WTC11 (cell line): ENCODE results near the gene PIK3CA. TPM values are rescaled to one million over a fixed set of nuclear protein-coding genes. Genes with fewer than 3 reads are reported as not detected.
A peak's percentile ranks its signal among the peaks of the same experiment; 100 is the strongest.

Experiments used
- ATAC-seq: fragments of 200-7000 bp; cut with Tn5 transposase; 2 replicates; pipeline ENCODE4 v1.10.0; 2021; ENCODE audit warnings: mild to moderate bottlenecking, moderate library complexity
- CTCF ChIA-PET: fragments of 300-600 bp; sonication (Branson Sonifier 250); formaldehyde crosslinking; loops from one replicate; lab custom pipeline; 2021; ENCODE audit warnings: antibody characterized with exemption; lab: Charles Lee
- POLR2A ChIA-PET: fragments of 350-600 bp; sonication (Branson Sonifier 250); formaldehyde crosslinking; loops from one replicate; lab custom pipeline; 2021; ENCODE audit warnings: antibody characterized with exemption; lab: Charles Lee
- DNase-seq: peaks from one replicate; pipeline ENCODE4 v3.0.0; 2021; ENCODE audit warnings: low spot score
- H3K27ac Mint-ChIP-seq: 2 replicates; pipeline ENCODE4 v1.8.0; 2021; ENCODE audit warnings: mixed read lengths
- H3K27me3 Mint-ChIP-seq: 2 replicates; pipeline ENCODE4 v1.8.0; 2021; ENCODE audit warnings: low read depth, mild to moderate bottlenecking, moderate library complexity, mixed read lengths
- H3K36me3 Mint-ChIP-seq: 2 replicates; pipeline ENCODE4 v1.8.0; 2021; ENCODE audit warnings: mixed read lengths
- H3K4me1 Mint-ChIP-seq: 2 replicates; pipeline ENCODE4 v1.8.0; 2022; ENCODE audit warnings: mixed read lengths
- H3K4me3 Mint-ChIP-seq: 2 replicates; pipeline ENCODE4 v1.8.0; 2021; ENCODE audit warnings: mild to moderate bottlenecking, moderate library complexity, mixed read lengths
- H3K9me3 Mint-ChIP-seq: 2 replicates; pipeline ENCODE4 v1.8.0; 2021; ENCODE audit warnings: mixed read lengths
- CREM ChIP-seq: sonication (generic); formaldehyde crosslinking; IDR thresholded peaks from 2 replicates; pipeline ENCODE4 v1.8.1; 2022; ENCODE audit warnings: mild to moderate bottlenecking, missing genetic modification reagents, moderate library complexity
- FOXP1 ChIP-seq: sonication (generic); formaldehyde crosslinking; IDR thresholded peaks from 2 replicates; pipeline ENCODE4 v1.8.0; 2022; ENCODE audit warnings: missing genetic modification reagents, mild to moderate bottlenecking, moderate library complexity, borderline replicate concordance
- HMGA2 ChIP-seq: fragments of 250-450 bp; sonication (Bioruptor Pico); IDR thresholded peaks from 2 replicates; pipeline ENCODE4 v1.4.0; 2021; ENCODE audit warnings: mild to moderate bottlenecking, moderate library complexity
- IRF2 ChIP-seq: sonication (generic); formaldehyde crosslinking; IDR thresholded peaks from 2 replicates; pipeline ENCODE4 v1.8.0; 2022; ENCODE audit warnings: low read depth, missing genetic modification reagents, borderline replicate concordance
- MXD4 ChIP-seq: fragments of 250-450 bp; sonication (Bioruptor Pico); IDR thresholded peaks from 2 replicates; pipeline ENCODE4 v1.8.0; 2021; ENCODE audit warnings: mild to moderate bottlenecking, moderate library complexity, borderline replicate concordance
- MYBL2 ChIP-seq: sonication (generic); formaldehyde crosslinking; IDR thresholded peaks from 2 replicates; pipeline ENCODE4 v1.8.1; 2023; ENCODE audit warnings: mild to moderate bottlenecking, moderate library complexity, missing genetic modification reagents
- NFYB ChIP-seq: sonication (generic); formaldehyde crosslinking; conservative IDR thresholded peaks from 2 replicates; pipeline ENCODE4 v1.8.0; 2022; ENCODE audit warnings: low read depth, missing genetic modification reagents
- PRRX2 ChIP-seq: fragments of 250-450 bp; sonication (Bioruptor Pico); IDR thresholded peaks from 2 replicates; pipeline ENCODE4 v1.8.0; 2021; ENCODE audit warnings: mild to moderate bottlenecking
- RELA ChIP-seq: sonication (generic); formaldehyde crosslinking; IDR thresholded peaks from 2 replicates; pipeline ENCODE4 v1.8.1; 2022; ENCODE audit warnings: missing genetic modification reagents, mild to moderate bottlenecking, borderline replicate concordance
- TCF7 ChIP-seq: sonication (generic); formaldehyde crosslinking; IDR thresholded peaks from 2 replicates; pipeline ENCODE4 v1.8.0; 2022; ENCODE audit warnings: mild to moderate bottlenecking, low read depth, missing genetic modification reagents, moderate library complexity
- ZBTB21 ChIP-seq: sonication (generic); formaldehyde crosslinking; IDR thresholded peaks from 2 replicates; pipeline ENCODE4 v1.8.1; 2023; ENCODE audit warnings: mild to moderate bottlenecking, missing genetic modification reagents, borderline replicate concordance
- ZNF232 ChIP-seq: sonication (generic); formaldehyde crosslinking; IDR thresholded peaks from 2 replicates; pipeline ENCODE4 v1.8.0; 2022; ENCODE audit warnings: mild to moderate bottlenecking, missing genetic modification reagents
- ZNF416 ChIP-seq: fragments of 250-450 bp; sonication (Bioruptor Pico); IDR thresholded peaks from 2 replicates; pipeline ENCODE4 v1.9.0; 2021; ENCODE audit warnings: mild to moderate bottlenecking, inconsistent platforms
- total RNA-seq: library from RNA; stranded (reverse); gene quantifications from 3 replicates; pipeline ENCODE4 v1.2.3, GENCODE V29; 2021
- TF ChIP-seq, protein P1 (sequence below): sonication (generic); formaldehyde crosslinking; IDR thresholded peaks from 2 replicates; pipeline ENCODE4 v1.8.1; 2023; ENCODE audit warnings: mild to moderate bottlenecking, moderate library complexity, missing genetic modification reagents
- TF ChIP-seq, protein P2 (sequence below): sonication (generic); formaldehyde crosslinking; IDR thresholded peaks from 2 replicates; pipeline ENCODE4 v1.8.0; 2023; ENCODE audit warnings: missing genetic modification reagents, mild to moderate bottlenecking, borderline replicate concordance
- TF ChIP-seq, protein P3 (sequence below): fragments of 250-450 bp; sonication (Bioruptor Pico); IDR thresholded peaks from 2 replicates; pipeline ENCODE4 v1.9.0; 2021; ENCODE audit warnings: mild to moderate bottlenecking
- TF ChIP-seq, protein P4 (sequence below): sonication (generic); formaldehyde crosslinking; IDR thresholded peaks from 2 replicates; pipeline ENCODE4 v1.8.1; 2022; ENCODE audit warnings: low read depth, missing genetic modification reagents, borderline replicate concordance

Gene PIK3CA
- total RNA-seq, 1 experiment from 2014 or later = 10.1 TPM

DNA sequence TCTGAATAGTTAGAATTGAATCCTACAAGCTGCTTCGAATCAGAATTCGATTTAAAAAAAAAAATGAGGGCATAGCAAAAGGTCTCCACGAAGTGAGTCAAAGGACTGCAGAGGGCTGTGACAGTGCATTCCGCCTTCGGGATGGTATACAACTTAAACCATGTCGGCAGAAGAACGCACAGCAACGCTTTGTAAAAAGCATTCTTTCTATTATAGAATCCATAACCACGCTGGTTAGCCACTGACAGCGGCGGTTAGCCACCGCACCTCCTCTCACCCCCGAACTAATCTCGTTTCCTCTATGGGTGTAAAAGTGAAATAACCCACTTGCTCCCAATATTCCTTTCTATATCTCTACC is 664 bp upstream of the PIK3CA start:
- TF ChIP-seq, protein P1, sequence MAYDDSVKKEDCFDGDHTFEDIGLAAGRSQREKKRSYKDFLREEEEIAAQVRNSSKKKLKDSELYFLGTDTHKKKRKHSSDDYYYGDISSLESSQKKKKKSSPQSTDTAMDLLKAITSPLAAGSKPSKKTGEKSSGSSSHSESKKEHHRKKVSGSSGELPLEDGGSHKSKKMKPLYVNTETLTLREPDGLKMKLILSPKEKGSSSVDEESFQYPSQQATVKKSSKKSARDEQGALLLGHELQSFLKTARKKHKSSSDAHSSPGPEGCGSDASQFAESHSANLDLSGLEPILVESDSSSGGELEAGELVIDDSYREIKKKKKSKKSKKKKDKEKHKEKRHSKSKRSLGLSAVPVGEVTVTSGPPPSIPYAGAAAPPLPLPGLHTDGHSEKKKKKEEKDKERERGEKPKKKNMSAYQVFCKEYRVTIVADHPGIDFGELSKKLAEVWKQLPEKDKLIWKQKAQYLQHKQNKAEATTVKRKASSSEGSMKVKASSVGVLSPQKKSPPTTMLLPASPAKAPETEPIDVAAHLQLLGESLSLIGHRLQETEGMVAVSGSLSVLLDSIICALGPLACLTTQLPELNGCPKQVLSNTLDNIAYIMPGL (CRISPR knock-in tag) = 0 out of 2 replicates have a peak, but pooled peaks have one; percentile 3
- no peak for TF ChIP-seq HMGA2 (CRISPR knock-in tag)
- Mint-ChIP-seq H3K9me3 (no peaks in the 10 kb centered on the region), H3K27ac (no peak overlapping the region), H3K36me3 (no peaks in the 10 kb centered on the region), H3K4me3 (no peak overlapping the region), H3K27me3 (no peaks in the 10 kb centered on the region), H3K4me1 (peaks cover 36% of the 10 kb centered on the region)
- DNase-seq (no peak), ATAC-seq (peak; percentile 10)
- ChIA-PET POLR2A (interaction anchor here (0.6 to 0.7 kb wide), 2 partner anchors 10 to 133 kb away, joined by 3 to 6 read pairs; no protein-coding TSS in a partner anchor), CTCF (interaction anchor here (0.6 to 1.3 kb wide), 4 partner anchors 27 to 484 kb away, joined by 3 to 7 read pairs (median 3); no protein-coding TSS in a partner anchor)

DNA sequence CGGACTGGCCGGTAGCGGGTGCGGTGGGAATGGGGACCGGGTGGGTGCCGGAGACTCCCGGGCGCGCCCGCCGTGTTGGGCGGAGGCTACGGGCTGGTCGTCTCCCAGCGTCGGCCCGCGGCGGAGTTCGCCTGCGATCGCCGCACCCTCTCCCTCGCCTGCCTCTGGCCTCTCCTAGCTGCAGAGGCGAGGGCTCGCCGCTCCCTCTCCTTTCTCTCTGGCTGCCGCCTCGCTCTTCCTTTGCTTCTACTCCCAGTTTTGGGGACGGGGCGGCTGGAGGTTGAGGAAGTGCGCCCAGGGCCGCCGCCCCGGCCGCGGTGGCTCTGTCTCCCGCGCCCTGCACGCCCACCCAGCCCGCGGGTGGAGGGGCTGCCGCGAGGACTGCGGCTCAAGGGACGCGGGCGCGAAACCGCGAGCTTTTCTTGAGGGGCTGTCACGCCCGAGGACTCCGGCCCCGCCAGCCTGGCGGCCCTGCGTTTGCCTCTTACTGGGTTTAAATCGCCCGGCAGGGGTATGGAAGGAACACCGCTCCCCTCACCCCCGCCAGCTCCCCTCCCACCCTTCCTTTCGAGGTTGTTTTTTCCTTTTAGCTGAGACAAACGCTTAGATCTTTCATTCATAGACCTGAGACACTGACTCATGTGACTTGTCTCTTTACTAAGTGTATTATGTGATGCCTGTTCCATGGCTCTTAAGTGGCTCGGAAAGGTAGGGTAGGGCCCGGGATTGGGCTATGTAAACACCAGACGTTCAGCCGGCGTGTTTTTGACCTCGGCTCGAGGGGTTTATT is 654 bp downstream of the PIK3CA start:
- Mint-ChIP-seq H3K4me3 (peak overlapping the region; percentile 88), H3K9me3 (no peaks in the 10 kb centered on the region), H3K27me3 (no peaks in the 10 kb centered on the region), H3K36me3 (no peaks in the 10 kb centered on the region), H3K27ac (peak overlapping the region; percentile 84), H3K4me1 (peaks cover 31% of the 10 kb centered on the region)
- 0 out of 2 replicates have a peak, but pooled peaks have one; percentile 3 for TF ChIP-seq NFYB (CRISPR knock-in tag)
- no peak for TF ChIP-seq IRF2 (CRISPR knock-in tag)
- ATAC-seq (peak; percentile 33), DNase-seq (peak; percentile 43)
- ChIA-PET CTCF (interaction anchor here (1.0 to 1.1 kb wide), 2 partner anchors 176 to 501 kb away, joined by 3 read pairs; no protein-coding TSS in a partner anchor), POLR2A (no interaction called here)

DNA sequence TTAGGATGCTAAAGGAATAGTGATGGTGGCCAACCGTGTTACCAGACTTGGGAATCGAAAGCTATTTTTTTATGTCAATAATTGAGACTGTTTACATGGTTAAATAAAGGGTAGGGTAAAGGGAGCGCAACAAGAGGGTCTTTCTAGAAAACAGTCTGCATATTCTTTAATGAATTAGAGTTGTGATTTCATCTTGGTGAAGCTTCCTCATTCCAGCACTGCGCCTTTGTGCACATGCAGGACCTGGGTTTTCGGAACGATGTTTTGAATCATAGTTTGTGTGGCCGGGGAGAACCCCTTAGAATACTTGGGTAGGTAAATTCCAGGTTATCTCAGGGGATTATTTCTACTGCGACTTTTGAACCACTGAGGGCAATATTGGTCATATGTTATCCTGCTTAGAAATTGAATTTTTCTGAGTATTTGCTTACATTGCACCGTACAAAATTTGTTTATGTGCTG is 1.3 kb downstream of the PIK3CA start:
- ATAC-seq (no peak), DNase-seq (no peak)
- ChIA-PET CTCF (interaction anchor here (0.7 to 1.0 kb wide), 2 partner anchors 172 to 500 kb away, joined by 3 read pairs; no protein-coding TSS in a partner anchor), POLR2A (no interaction called here)
- peaks cover 5% of the 10 kb centered on the region for H3K9me3 Mint-ChIP-seq
- H3K36me3 Mint-ChIP-seq = no peaks in the 10 kb centered on the region; the same call in 1 of the 2 replicates
- no peaks in the 10 kb centered on the region; the same call in 1 of the 2 replicates for H3K27me3 Mint-ChIP-seq
- TF ChIP-seq RELA (CRISPR knock-in tag) (no peak), ZBTB21 (CRISPR knock-in tag) (no peak), MXD4 (no peak), FOXP1 (CRISPR knock-in tag) (no peak), MYBL2 (CRISPR knock-in tag) (no peak), CREM (CRISPR knock-in tag) (no peak), ZNF232 (CRISPR knock-in tag) (no peak), TCF7 (CRISPR knock-in tag) (no peak), ZNF416 (CRISPR knock-in tag) (no peak), PRRX2 (no peak)
- TF ChIP-seq, protein P2, sequence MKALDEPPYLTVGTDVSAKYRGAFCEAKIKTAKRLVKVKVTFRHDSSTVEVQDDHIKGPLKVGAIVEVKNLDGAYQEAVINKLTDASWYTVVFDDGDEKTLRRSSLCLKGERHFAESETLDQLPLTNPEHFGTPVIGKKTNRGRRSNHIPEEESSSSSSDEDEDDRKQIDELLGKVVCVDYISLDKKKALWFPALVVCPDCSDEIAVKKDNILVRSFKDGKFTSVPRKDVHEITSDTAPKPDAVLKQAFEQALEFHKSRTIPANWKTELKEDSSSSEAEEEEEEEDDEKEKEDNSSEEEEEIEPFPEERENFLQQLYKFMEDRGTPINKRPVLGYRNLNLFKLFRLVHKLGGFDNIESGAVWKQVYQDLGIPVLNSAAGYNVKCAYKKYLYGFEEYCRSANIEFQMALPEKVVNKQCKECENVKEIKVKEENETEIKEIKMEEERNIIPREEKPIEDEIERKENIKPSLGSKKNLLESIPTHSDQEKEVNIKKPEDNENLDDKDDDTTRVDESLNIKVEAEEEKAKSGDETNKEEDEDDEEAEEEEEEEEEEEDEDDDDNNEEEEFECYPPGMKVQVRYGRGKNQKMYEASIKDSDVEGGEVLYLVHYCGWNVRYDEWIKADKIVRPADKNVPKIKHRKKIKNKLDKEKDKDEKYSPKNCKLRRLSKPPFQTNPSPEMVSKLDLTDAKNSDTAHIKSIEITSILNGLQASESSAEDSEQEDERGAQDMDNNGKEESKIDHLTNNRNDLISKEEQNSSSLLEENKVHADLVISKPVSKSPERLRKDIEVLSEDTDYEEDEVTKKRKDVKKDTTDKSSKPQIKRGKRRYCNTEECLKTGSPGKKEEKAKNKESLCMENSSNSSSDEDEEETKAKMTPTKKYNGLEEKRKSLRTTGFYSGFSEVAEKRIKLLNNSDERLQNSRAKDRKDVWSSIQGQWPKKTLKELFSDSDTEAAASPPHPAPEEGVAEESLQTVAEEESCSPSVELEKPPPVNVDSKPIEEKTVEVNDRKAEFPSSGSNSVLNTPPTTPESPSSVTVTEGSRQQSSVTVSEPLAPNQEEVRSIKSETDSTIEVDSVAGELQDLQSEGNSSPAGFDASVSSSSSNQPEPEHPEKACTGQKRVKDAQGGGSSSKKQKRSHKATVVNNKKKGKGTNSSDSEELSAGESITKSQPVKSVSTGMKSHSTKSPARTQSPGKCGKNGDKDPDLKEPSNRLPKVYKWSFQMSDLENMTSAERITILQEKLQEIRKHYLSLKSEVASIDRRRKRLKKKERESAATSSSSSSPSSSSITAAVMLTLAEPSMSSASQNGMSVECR (CRISPR knock-in tag) = no peak
- TF ChIP-seq, protein P3, sequence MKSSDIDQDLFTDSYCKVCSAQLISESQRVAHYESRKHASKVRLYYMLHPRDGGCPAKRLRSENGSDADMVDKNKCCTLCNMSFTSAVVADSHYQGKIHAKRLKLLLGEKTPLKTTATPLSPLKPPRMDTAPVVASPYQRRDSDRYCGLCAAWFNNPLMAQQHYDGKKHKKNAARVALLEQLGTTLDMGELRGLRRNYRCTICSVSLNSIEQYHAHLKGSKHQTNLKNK (CRISPR knock-in tag) = no peak
- TF ChIP-seq, protein P4, sequence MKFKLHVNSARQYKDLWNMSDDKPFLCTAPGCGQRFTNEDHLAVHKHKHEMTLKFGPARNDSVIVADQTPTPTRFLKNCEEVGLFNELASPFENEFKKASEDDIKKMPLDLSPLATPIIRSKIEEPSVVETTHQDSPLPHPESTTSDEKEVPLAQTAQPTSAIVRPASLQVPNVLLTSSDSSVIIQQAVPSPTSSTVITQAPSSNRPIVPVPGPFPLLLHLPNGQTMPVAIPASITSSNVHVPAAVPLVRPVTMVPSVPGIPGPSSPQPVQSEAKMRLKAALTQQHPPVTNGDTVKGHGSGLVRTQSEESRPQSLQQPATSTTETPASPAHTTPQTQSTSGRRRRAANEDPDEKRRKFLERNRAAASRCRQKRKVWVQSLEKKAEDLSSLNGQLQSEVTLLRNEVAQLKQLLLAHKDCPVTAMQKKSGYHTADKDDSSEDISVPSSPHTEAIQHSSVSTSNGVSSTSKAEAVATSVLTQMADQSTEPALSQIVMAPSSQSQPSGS (CRISPR knock-in tag) = no peak
- H3K4me3 Mint-ChIP-seq = peak overlapping the region; percentile 88
- peaks cover 29% of the 10 kb centered on the region for H3K4me1 Mint-ChIP-seq
- peak overlapping the region; percentile 84 for H3K27ac Mint-ChIP-seq
